DND-41 (cell line): ENCODE measurements around the gene NME9.

ENCODE experiments used
- ATAC-seq: fragments of 200-7000 bp; cut with Tn5 transposase; 3 replicates; pipeline ENCODE4 v1.9.1; 2021; ENCODE audit warnings: low read depth; ENCODE audit not compliant: insufficient read depth
- DNase-seq: peaks from one replicate; pipeline ENCODE4 v3.0.0-alpha.2; 2020
- H2AFZ ChIP-seq: 2 replicates; pipeline ENCODE4 v1.6.0; 2012; ENCODE audit warnings: low read depth, low read length
- H3K27ac ChIP-seq: 2 replicates; pipeline ENCODE4 v1.5.1; 2012; ENCODE audit warnings: low read length, inconsistent platforms
- H3K27me3 ChIP-seq: fragments of 200-600 bp; sonication (generic); 2 replicates; pipeline ENCODE4 v1.6.0; 2012; ENCODE audit warnings: low read length, mild to moderate bottlenecking, inconsistent platforms; ENCODE audit not compliant: insufficient read depth, poor library complexity
- H3K36me3 ChIP-seq: 2 replicates; pipeline ENCODE4 v1.5.1; 2012; ENCODE audit warnings: low read length, inconsistent platforms; ENCODE audit not compliant: insufficient read depth
- H3K4me1 ChIP-seq: 2 replicates; pipeline ENCODE4 v1.5.1; 2012; ENCODE audit warnings: mild to moderate bottlenecking, low read length; ENCODE audit not compliant: insufficient read depth
- H3K4me2 ChIP-seq: 2 replicates; pipeline ENCODE4 v1.6.0; 2012; ENCODE audit warnings: mild to moderate bottlenecking, moderate library complexity, low read length, inconsistent platforms; ENCODE audit not compliant: insufficient read depth
- H3K4me3 ChIP-seq, 2 experiments: fragments of 200-600 bp in 1 of 2; shearing (Covaris generic) in 1 of 2; 2 replicates each; pipeline ENCODE4 v1.5.1; 2012 to 2016; ENCODE audit warnings: inconsistent platforms in 2 of 2, low read length in 2 of 2, mild to moderate bottlenecking in 2 of 2, low read depth in 1 of 2, moderate library complexity in 1 of 2
- H3K79me2 ChIP-seq: 2 replicates; pipeline ENCODE4 v1.6.0; 2012; ENCODE audit warnings: low read length, inconsistent platforms; ENCODE audit not compliant: insufficient read depth
- H3K9ac ChIP-seq: 2 replicates; pipeline ENCODE4 v1.6.0; 2012; ENCODE audit warnings: low read depth, mild to moderate bottlenecking, inconsistent platforms, low read length, moderate library complexity
- H3K9me3 ChIP-seq: 2 replicates; pipeline ENCODE4 v1.5.1; 2012; ENCODE audit warnings: low read length, moderate library complexity, mild to moderate bottlenecking, inconsistent platforms; ENCODE audit not compliant: insufficient read depth, severe bottlenecking
- H4K20me1 ChIP-seq: 2 replicates; pipeline ENCODE4 v1.6.0; 2012; ENCODE audit warnings: low read length; ENCODE audit not compliant: insufficient read depth
- EZH2 ChIP-seq: IDR thresholded peaks from 3 replicates; pipeline ENCODE4 v1.6.1; 2012; ENCODE audit warnings: borderline replicate concordance, low read depth, mild to moderate bottlenecking, moderate library complexity, low read length, inconsistent platforms; ENCODE audit not compliant: severe bottlenecking
- TF ChIP-seq, protein P1 (sequence below): IDR thresholded peaks from 2 replicates; pipeline ENCODE4 v1.5.1; 2012; ENCODE audit warnings: borderline replicate concordance, low read length, moderate library complexity, mild to moderate bottlenecking; ENCODE audit not compliant: poor library complexity, severe bottlenecking; ENCODE audit errors: extremely low read depth

The NME9 gene

DNA sequence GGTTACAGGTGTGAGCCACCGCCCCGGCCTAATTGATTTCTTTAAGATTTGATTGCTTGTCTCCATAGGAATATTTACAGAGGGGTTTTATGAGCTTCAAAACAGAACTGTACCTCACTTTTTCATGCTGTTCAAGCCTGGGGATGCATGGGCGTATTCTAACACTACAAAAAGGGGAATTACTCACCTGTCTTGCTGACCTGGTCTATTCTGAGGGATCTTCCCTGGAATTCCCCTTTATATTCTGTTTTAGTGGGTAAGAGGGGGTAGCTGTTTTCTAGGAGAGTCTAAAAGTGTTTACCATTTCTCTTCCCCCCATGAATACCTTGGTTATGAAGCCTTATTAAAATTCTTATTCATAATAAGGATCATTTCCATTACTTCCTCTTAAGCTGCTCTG lies 48.1 kb downstream of the NME9 start:
- no peak overlapping the region for H3K27ac ChIP-seq
- H3K4me2 ChIP-seq, result no peak overlapping the region
- ATAC-seq, result no peak

DNA sequence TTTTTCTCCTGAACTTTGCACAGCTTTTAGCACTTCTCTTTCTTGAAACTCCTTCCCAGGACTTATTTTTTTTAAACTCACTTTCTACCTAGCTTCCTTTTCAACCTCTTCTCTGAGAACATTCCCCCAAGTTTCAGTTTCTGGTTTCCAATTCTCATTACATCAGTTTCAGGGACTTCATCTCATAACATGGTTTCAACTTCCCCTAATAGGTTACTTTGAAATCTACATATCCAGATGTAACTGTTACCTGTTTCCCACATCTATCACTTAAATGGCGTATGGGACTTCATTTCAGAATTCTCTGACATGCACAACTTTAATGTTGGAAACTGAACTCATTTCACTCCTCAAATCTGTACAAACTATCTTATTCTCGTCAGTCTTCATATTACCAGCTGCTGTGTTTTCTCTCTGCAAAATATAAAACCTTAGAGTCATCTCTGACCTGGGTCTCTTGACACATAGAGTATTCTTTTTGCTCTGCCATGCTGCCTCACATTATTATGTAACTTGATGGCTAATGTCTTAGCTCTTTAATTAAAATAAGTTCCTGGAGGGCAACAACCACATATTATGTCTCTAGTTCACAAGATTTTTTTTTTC lies 58.4 kb downstream of the NME9 start:
- ATAC-seq (no peak), DNase-seq (no peak)
- Histone ChIP-seq H3K27me3 (no peaks in the 10 kb centered on the region), H2AFZ (no peak overlapping the region), H3K4me1 (no peaks in the 10 kb centered on the region), H3K4me2 (no peak overlapping the region), H3K4me3 (no peak overlapping the region), H3K9ac (no peak overlapping the region), H3K79me2 (no peaks in the 10 kb centered on the region), H3K27ac (no peak overlapping the region), H3K36me3 (peaks cover 69% of the 10 kb centered on the region), H3K9me3 (no peaks in the 10 kb centered on the region), H4K20me1 (no peaks in the 10 kb centered on the region)
- TF ChIP-seq EZH2, result no peak
- TF ChIP-seq, protein P1, sequence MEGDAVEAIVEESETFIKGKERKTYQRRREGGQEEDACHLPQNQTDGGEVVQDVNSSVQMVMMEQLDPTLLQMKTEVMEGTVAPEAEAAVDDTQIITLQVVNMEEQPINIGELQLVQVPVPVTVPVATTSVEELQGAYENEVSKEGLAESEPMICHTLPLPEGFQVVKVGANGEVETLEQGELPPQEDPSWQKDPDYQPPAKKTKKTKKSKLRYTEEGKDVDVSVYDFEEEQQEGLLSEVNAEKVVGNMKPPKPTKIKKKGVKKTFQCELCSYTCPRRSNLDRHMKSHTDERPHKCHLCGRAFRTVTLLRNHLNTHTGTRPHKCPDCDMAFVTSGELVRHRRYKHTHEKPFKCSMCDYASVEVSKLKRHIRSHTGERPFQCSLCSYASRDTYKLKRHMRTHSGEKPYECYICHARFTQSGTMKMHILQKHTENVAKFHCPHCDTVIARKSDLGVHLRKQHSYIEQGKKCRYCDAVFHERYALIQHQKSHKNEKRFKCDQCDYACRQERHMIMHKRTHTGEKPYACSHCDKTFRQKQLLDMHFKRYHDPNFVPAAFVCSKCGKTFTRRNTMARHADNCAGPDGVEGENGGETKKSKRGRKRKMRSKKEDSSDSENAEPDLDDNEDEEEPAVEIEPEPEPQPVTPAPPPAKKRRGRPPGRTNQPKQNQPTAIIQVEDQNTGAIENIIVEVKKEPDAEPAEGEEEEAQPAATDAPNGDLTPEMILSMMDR, result no peak

More for the DNA sequence above, 48.1 kb downstream of the NME9 start:
- no peak for DNase-seq
- no peaks in the 10 kb centered on the region for H3K27me3 ChIP-seq
- TF ChIP-seq, protein P1, result no peak
- TF ChIP-seq EZH2, result no peak
- no peak overlapping the region for H2AFZ ChIP-seq
- H4K20me1 ChIP-seq, result no peaks in the 10 kb centered on the region
- no peaks in the 10 kb centered on the region for H3K4me1 ChIP-seq
- no peaks in the 10 kb centered on the region for H3K79me2 ChIP-seq
- peaks cover 40% of the 10 kb centered on the region; the same call in 1 of the 2 replicates for H3K36me3 ChIP-seq
- H3K9me3 ChIP-seq, result no peaks in the 10 kb centered on the region
- no peak overlapping the region for H3K9ac ChIP-seq
- no peak overlapping the region for H3K4me3 ChIP-seq

DNA sequence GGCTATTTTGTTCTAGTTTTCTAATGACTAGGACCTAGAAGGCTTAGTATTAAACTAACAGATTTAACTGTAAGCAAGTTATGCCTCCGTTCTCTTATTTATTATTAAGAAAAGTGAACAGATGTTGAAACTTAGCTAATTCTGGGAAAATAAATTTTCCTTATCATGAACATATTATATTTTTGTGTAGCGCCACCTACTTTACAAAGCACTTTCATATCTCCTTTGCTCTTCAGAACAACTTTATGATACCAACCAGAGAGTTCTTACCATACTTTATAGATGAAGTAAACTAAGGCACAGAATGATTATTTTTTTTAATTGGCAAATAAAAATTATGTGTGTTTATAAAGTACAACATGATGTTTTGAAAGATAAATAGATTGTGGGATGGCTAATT lies 59.4 kb downstream of the NME9 start:
- H3K4me2 ChIP-seq, result no peak overlapping the region
- no peak for DNase-seq
- H3K4me1 ChIP-seq, result no peaks in the 10 kb centered on the region
- ATAC-seq, result no peak
- H2AFZ ChIP-seq, result no peak overlapping the region
- TF ChIP-seq, protein P1, result no peak
- no peak for TF ChIP-seq EZH2
- H3K27ac ChIP-seq, result no peak overlapping the region
- no peak overlapping the region for H3K4me3 ChIP-seq
- no peaks in the 10 kb centered on the region for H3K79me2 ChIP-seq
- no peaks in the 10 kb centered on the region for H3K27me3 ChIP-seq
- H4K20me1 ChIP-seq, result no peaks in the 10 kb centered on the region
- no peak overlapping the region for H3K9ac ChIP-seq
- peaks cover 70% of the 10 kb centered on the region for H3K36me3 ChIP-seq
- H3K9me3 ChIP-seq, result no peaks in the 10 kb centered on the region

DNA sequence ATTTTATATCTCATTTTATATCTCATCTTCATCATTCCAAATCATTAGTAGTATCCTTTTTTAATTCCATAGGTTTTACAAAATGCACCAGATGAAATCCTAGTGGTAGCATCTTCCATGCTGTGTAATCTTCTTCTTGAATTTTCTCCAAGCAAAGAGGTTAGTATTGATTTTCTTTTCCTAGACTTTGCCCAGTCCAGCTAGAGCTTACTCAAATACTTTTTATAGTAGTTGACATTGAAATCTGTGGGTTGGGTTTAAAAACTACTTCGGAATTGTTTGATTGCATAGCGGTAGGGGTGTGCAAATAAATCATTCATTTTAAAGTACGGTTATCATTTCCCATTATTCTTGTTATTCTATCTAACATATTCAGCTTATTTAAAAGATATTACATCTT lies 62.6 kb downstream of the NME9 start:
- Histone ChIP-seq H3K4me3 (no peak overlapping the region), H2AFZ (no peak overlapping the region), H3K79me2 (no peaks in the 10 kb centered on the region), H3K4me1 (no peaks in the 10 kb centered on the region), H3K27me3 (no peaks in the 10 kb centered on the region), H3K36me3 (peaks cover 54% of the 10 kb centered on the region; the same call in 1 of the 2 replicates), H4K20me1 (no peaks in the 10 kb centered on the region), H3K9me3 (no peaks in the 10 kb centered on the region), H3K4me2 (no peak overlapping the region), H3K27ac (no peak overlapping the region), H3K9ac (no peak overlapping the region)
- ATAC-seq, result no peak
- no peak for DNase-seq
- TF ChIP-seq, protein P1, result no peak
- no peak for TF ChIP-seq EZH2
